ENCODE measurements around the gene NKX2-4.
"Not testable (repeated sequence)": the region's sequence is repeated elsewhere in the genome, so short reads cannot be mapped to it uniquely, and the experiment has no call there.

The NKX2-4 gene

GRCh38 chr20:21397341-21398108 is at the start of gene NKX2-4:
Gene NKX2-4 (minus strand): TSS chr20:21397526. CDS start chr20:21397399, 127 bp downstream.
- no peak for DNase-seq (ENCODE audit: low read depth)

- no peak for DNase-seq (ENCODE audit: low read depth)
Observed at GRCh38 chr20:21437816-21438215, 40.5 kb upstream of the NKX2-4 start.

- DNase-seq (ENCODE audit: low read depth) = no peak
Observed at GRCh38 chr20:21437248-21437647, 39.9 kb upstream of the NKX2-4 start.

GRCh38 chr20:21436205-21436604 is 38.9 kb upstream of the NKX2-4 start:
- peak; percentile 73 for DNase-seq (ENCODE audit: low read depth)

- no peak for DNase-seq (ENCODE audit: low read depth)
Observed at GRCh38 chr20:21435576-21435975, 38.2 kb upstream of the NKX2-4 start.

GRCh38 chr20:21433329-21433890 is 36.1 kb upstream of the NKX2-4 start:
- no peak for DNase-seq (ENCODE audit: low read depth)

GRCh38 chr20:21432911-21433310 is 35.6 kb upstream of the NKX2-4 start:
- DNase-seq (ENCODE audit: low read depth) = no peak

- DNase-seq (ENCODE audit: low read depth) = no peak
Observed at GRCh38 chr20:21430020-21430419, 32.7 kb upstream of the NKX2-4 start.

- no peak for DNase-seq (ENCODE audit: low read depth)
Observed at GRCh38 chr20:21424846-21425245, 27.5 kb upstream of the NKX2-4 start.

GRCh38 chr20:21423712-21424111 is 26.4 kb upstream of the NKX2-4 start:
- not testable (repeated sequence) for DNase-seq (ENCODE audit: low read depth)

- DNase-seq (ENCODE audit: low read depth) = no peak
Observed at GRCh38 chr20:21421601-21422236, 24.4 kb upstream of the NKX2-4 start.

- not testable (repeated sequence) for DNase-seq (ENCODE audit: low read depth)
Observed at GRCh38 chr20:21419147-21419546, 21.8 kb upstream of the NKX2-4 start.

- DNase-seq (ENCODE audit: low read depth) = not testable (repeated sequence)
Observed at GRCh38 chr20:21413996-21414395, 16.7 kb upstream of the NKX2-4 start.

GRCh38 chr20:21411725-21412124 is 14.4 kb upstream of the NKX2-4 start:
- no peak for DNase-seq (ENCODE audit: low read depth)

- DNase-seq (ENCODE audit: low read depth) = no peak
Observed at GRCh38 chr20:21399005-21399475, 1.7 kb upstream of the NKX2-4 start.

- DNase-seq (ENCODE audit: low read depth) = no peak
Observed at GRCh38 chr20:21398109-21399004, 1.0 kb upstream of the NKX2-4 start.

GRCh38 chr20:21396599-21397340 is 556 bp downstream of the NKX2-4 start:
- DNase-seq (ENCODE audit: low read depth) = no peak

GRCh38 chr20:21395666-21396598 is 1.4 kb downstream of the NKX2-4 start:
- no peak for DNase-seq (ENCODE audit: low read depth)

- DNase-seq (ENCODE audit: low read depth) = no peak
Observed at GRCh38 chr20:21395051-21395665, 2.2 kb downstream of the NKX2-4 start.

- no peak for DNase-seq (ENCODE audit: low read depth)
Observed at GRCh38 chr20:21394551-21394950, 2.8 kb downstream of the NKX2-4 start.
